K562 (cell line): ENCODE results near the gene STX2. TPM values are rescaled to one million over a fixed set of nuclear protein-coding genes. Genes with fewer than 3 reads are reported as not detected.

ENCODE experiments used
- ATAC-seq: fragments of 200-7000 bp; cut with Tn5 transposase; 3 replicates; pipeline ENCODE4 v1.9.1; 2020; ENCODE audit warnings: moderate library complexity
- BruUV-seq: library from RNA; stranded (reverse); fragments of 400-500 nt; replicated peaks from 2 replicates; lab custom pipeline; 2021; lab: Mats Ljungman, UMichigan
- CTCF ChIA-PET: fragments of 300-600 bp; formaldehyde crosslinking; extraction: SDS; loops from one replicate; lab custom pipeline; 2021; ENCODE audit warnings: low intra/inter-chr PET ratio; lab: Yijun Ruan, JAX
- POLR2A ChIA-PET: fragments of 300-600, 350-650 bp; sonication (Branson Sonifier 250); formaldehyde crosslinking; extraction: SDS; loops from one replicate; lab custom pipeline; 2021; ENCODE audit warnings: antibody characterized with exemption, inconsistent platforms; lab: Yijun Ruan, JAX
- DNase-seq, 4 experiments: peaks; one replicate each; pipeline versions ENCODE4 v3.0.0 to v3.0.0-alpha.2; 2011 to 2018; ENCODE audit warnings: low spot score in 3 of 4, mixed read lengths in 3 of 4; ENCODE audit errors: extremely low read depth in 1 of 4
- FAIRE-seq: peaks from 2 replicates; lab custom pipeline; 2011; peaks lifted over from hg19 to GRCh38; lab: Jason Lieb, UNC
- H2AFZ ChIP-seq: 2 replicates; pipeline ENCODE4 v1.6.0; 2011; ENCODE audit warnings: low read depth, low read length, control low read depth, inconsistent platforms
- H3K27ac ChIP-seq: fragments of 200-600 bp; 3 replicates; pipeline ENCODE4 v1.8.0; 2011; ENCODE audit warnings: low read depth, mild to moderate bottlenecking, control low read depth, inconsistent platforms, low read length, moderate library complexity, mixed read lengths; ENCODE audit errors: extremely low read depth
- H3K27me3 ChIP-seq, 2 experiments: fragments of 300-600 bp in 1 of 2; 2 replicates in 1 of 2; 3 replicates in 1 of 2; pipeline versions ENCODE4 v1.6.0 to v1.8.0; 2011; ENCODE audit warnings: inconsistent platforms in 2 of 2, low read length in 2 of 2, mild to moderate bottlenecking in 1 of 2, mixed read lengths in 1 of 2, moderate library complexity in 1 of 2; ENCODE audit not compliant: control insufficient read depth in 2 of 2, insufficient read depth in 2 of 2
- H3K36me3 ChIP-seq: fragments of 300-600 bp; 3 replicates; pipeline ENCODE4 v1.8.0; 2011; ENCODE audit warnings: mild to moderate bottlenecking, low read length, inconsistent platforms; ENCODE audit not compliant: control insufficient read depth, insufficient read depth
- H3K4me1 ChIP-seq, 2 experiments: fragments of 200-600 bp in 1 of 2; replicated peaks in 1 of 2; 2 replicates in 1 of 2; 3 replicates in 1 of 2; pipeline versions ENCODE4 v1.5.1 to v1.8.0; 2011; ENCODE audit warnings: inconsistent platforms in 2 of 2, low read length in 2 of 2, mild to moderate bottlenecking in 1 of 2, mixed read lengths in 1 of 2, moderate library complexity in 1 of 2; ENCODE audit not compliant: control insufficient read depth in 2 of 2, insufficient read depth in 2 of 2
- H3K4me2 ChIP-seq: 2 replicates; pipeline ENCODE4 v1.6.1; 2011; ENCODE audit warnings: low read length, control low read depth, inconsistent platforms, mixed read lengths; ENCODE audit not compliant: insufficient read depth
- H3K4me3 ChIP-seq: fragments of 200-600 bp; sonication (generic), shearing (Covaris generic); 2 replicates; pipeline ENCODE4 v1.5.1; 2016; ENCODE audit warnings: control low read depth, inconsistent platforms
- H3K79me2 ChIP-seq: fragments of 200-600 bp; 3 replicates; pipeline ENCODE4 v1.8.0; 2011; ENCODE audit warnings: low read length, inconsistent platforms; ENCODE audit not compliant: control insufficient read depth, insufficient read depth
- H3K9ac ChIP-seq, 2 experiments: 2 replicates each; pipeline versions ENCODE4 v1.6.0 to v1.6.1; 2011; ENCODE audit warnings: low read depth in 2 of 2, low read length in 2 of 2, control low read depth in 1 of 2, inconsistent platforms in 1 of 2, mild to moderate bottlenecking in 1 of 2, mixed read lengths in 1 of 2; ENCODE audit not compliant: insufficient read depth in 1 of 2
- H3K9me1 ChIP-seq: one replicate; pipeline ENCODE4 v1.6.0; 2011; ENCODE audit warnings: inconsistent platforms, mild to moderate bottlenecking, low read length, moderate library complexity; ENCODE audit not compliant: control insufficient read depth, insufficient read depth
- H3K9me3 ChIP-seq: replicated peaks from 2 replicates; pipeline ENCODE4 v1.5.1; 2011; ENCODE audit warnings: low read depth, low read length, inconsistent platforms; ENCODE audit not compliant: control insufficient read depth, insufficient read depth
- H4K20me1 ChIP-seq: replicated peaks from 2 replicates; pipeline ENCODE4 v1.6.1; 2011; ENCODE audit warnings: low read length, inconsistent platforms, mixed read lengths; ENCODE audit not compliant: control insufficient read depth, insufficient read depth
- ARHGAP35 ChIP-seq: fragments of 450-650 bp; IDR thresholded peaks from 2 replicates; pipeline ENCODE4 v1.6.1; 2018; ENCODE audit not compliant: partially characterized antibody
- CC2D1A ChIP-seq: fragments of 450-650 bp; IDR thresholded peaks from 2 replicates; pipeline ENCODE4 v1.6.1; 2017; ENCODE audit warnings: mild to moderate bottlenecking
- MCM5 ChIP-seq: fragments of 450-650 bp; IDR thresholded peaks from 2 replicates; pipeline ENCODE4 v1.6.1; 2016; ENCODE audit warnings: low read depth
- SNAPC5 ChIP-seq: fragments of 250-450 bp; sonication (Bioruptor Pico); IDR thresholded peaks from 2 replicates; pipeline ENCODE4 v1.8.0; 2021; ENCODE audit warnings: moderate library complexity, mild to moderate bottlenecking, inconsistent platforms
- STAG1 ChIP-seq: sonication (generic); formaldehyde crosslinking; IDR thresholded peaks from 2 replicates; pipeline ENCODE4 v1.5.0; 2020; ENCODE audit warnings: missing genetic modification reagents, borderline replicate concordance
- TFAP4 ChIP-seq: sonication (generic); formaldehyde crosslinking; IDR thresholded peaks from 2 replicates; pipeline ENCODE4 v1.8.0; 2022; ENCODE audit warnings: missing genetic modification reagents, mild to moderate bottlenecking, moderate library complexity, borderline replicate concordance
- ZBTB40 ChIP-seq, 2 experiments: fragments of 450-650 bp in 1 of 2; sonication (generic) in 1 of 2; formaldehyde crosslinking in 1 of 2; IDR thresholded peaks; 2 replicates each; pipeline versions ENCODE4 v1.7.1 to v1.9.0; 2016 to 2022; ENCODE audit warnings: inconsistent platforms in 1 of 2, mild to moderate bottlenecking in 1 of 2, missing genetic modification reagents in 1 of 2
- ZNF717 ChIP-seq: fragments of 250-450 bp; sonication (Bioruptor Pico); IDR thresholded peaks from 2 replicates; pipeline ENCODE4 v1.5.0; 2021
- WGBS: fragments of 100-300 bp; shearing (Covaris generic); methylation state at CpG from one replicate; pipeline ENCODE4 v1.1.6; 2016; ENCODE audit warnings: low coverage, mixed read lengths; ENCODE audit not compliant: insufficient coverage; ENCODE audit errors: missing lambda C conversion rate; 5-methylcytosine and 5-hydroxymethylcytosine counted together
- in situ Hi-C: fragments of 300-500 bp; cut with MboI; formaldehyde crosslinking; loops from 4 replicates; pipeline ENCODE4 v1.15.0; 2018; ENCODE audit warnings: inconsistent platforms, mixed read lengths
- intact Hi-C: fragments of 100-400 bp; cut with micrococcal nuclease; formaldehyde crosslinking; loops from 2 replicates; pipeline ENCODE4 v1.14.2; 2022
- polyA plus RNA-seq, 8 experiments: library from polyadenylated mRNA; depleted of rRNA in 4 of 8; stranded (reverse) in 5 of 8; unstranded in 3 of 8; fragments of >200 nt; fragmentation: Nextera tagmentation in 2 of 8; fragmentation: Illumina TruSeq in 1 of 8; extraction: Ambion mirVana in 2 of 8; extraction: Trizol in 1 of 8; gene quantifications; 2 replicates each; pipeline versions ENCODE4 v1.2.1 to v1.2.3, GENCODE V29; 2011 to 2014; ENCODE audit warnings: inconsistent platforms in 1 of 8, missing spikeins in 1 of 8
- total RNA-seq, 7 experiments: library from RNA; depleted of rRNA in 6 of 7; stranded (reverse); fragments of >200 nt in 6 of 7; fragmentation: Illumina TruSeq in 2 of 7; extraction: Trizol in 2 of 7; gene quantifications; 2 replicates each; pipeline versions ENCODE4 v1.2.1 to v1.2.3, GENCODE V29; 2011 to 2021; ENCODE audit warnings: low replicate concordance in 1 of 7

STX2 gene
- total and polyA plus RNA-seq, 9 of the 15 experiments (the other 6 are each of a cell fraction or from before 2014, with no cell fraction given): 22.2 to 54.6 (median 30.8) TPM

- TF ChIP-seq CC2D1A (peak; percentile 35; the same call in 1 of the 2 replicates), TFAP4 (peak; percentile 42; the same call in 1 of the 2 replicates), SNAPC5 (CRISPR knock-in tag) (no peak)
Observed at GRCh38 chr12:130761537-130762318, 77.3 kb downstream of the STX2 start (continued).

- H3K4me2 ChIP-seq: no peak overlapping the region
- in situ Hi-C loops: loop anchor here (5.0 kb wide), 1 partner anchor 352 kb away; no protein-coding TSS in a partner anchor
- H3K9me1 ChIP-seq: no peaks in the 10 kb centered on the region
- TF ChIP-seq ZNF717 (no peak), ZBTB40 (IDR thresholded peaks at IDR 0.05) (peak; percentile 93), ZBTB40 (CRISPR knock-in tag; IDR thresholded peaks at IDR 0.05) (no peak), MCM5 (no peak), STAG1 (CRISPR knock-in tag) (no peak), ARHGAP35 (no peak)
Observed at GRCh38 chr12:130754234-130754901, 84.7 kb downstream of the STX2 start.

More at GRCh38 chr12:130754234-130754901, 84.7 kb downstream of the STX2 start:
- POLR2A ChIA-PET: no interaction called here
- intact Hi-C loops: loop anchor here (5.0 kb wide), 1 partner anchor 707 kb away; no protein-coding TSS in a partner anchor
- peaks cover 6% of the 10 kb centered on the region; the same call in 1 of the 2 replicates for H3K9me3 ChIP-seq
- CTCF ChIA-PET: no interaction called here
- H3K36me3 ChIP-seq: no peaks in the 10 kb centered on the region
- H3K4me1 ChIP-seq: no peaks in the 10 kb centered on the region; a peak in 2 of 5 replicates
- FAIRE-seq (peak; percentile 51), DNase-seq (peak in 2 of 4 experiments; percentile 13 to 18), ATAC-seq (no peak)
- H3K9ac ChIP-seq: no peak overlapping the region
- no peak overlapping the region for H3K27ac ChIP-seq
- 42% methylated on average over 3 of the region's 3 CpGs for WGBS
- H3K79me2 ChIP-seq: no peaks in the 10 kb centered on the region
- no peak overlapping the region for H3K4me3 ChIP-seq
- no peaks in the 10 kb centered on the region for H4K20me1 ChIP-seq
- peaks cover 4 to 11% of the 10 kb centered on the region in 2 experiments; a peak in 4 of 5 replicates for H3K27me3 ChIP-seq
- H2AFZ ChIP-seq: peak overlapping the region; percentile 87
- BruUV-seq: no TSS peak
